Right atrium auricular region (tissue), 2 donors: ENCODE results near the gene HOXB9. TPM values are rescaled to one million over a fixed set of nuclear protein-coding genes. Genes with fewer than 3 reads are reported as not detected.

Experiments
- DNase-seq: peaks from one replicate; pipeline ENCODE4 v3.0.0-alpha.2; 2019; ENCODE audit warnings: low spot score
- H3K27ac ChIP-seq, 2 donors: fragments of 200-600 bp; sonication (generic); 1 replicate in 1 of 2; 2 replicates in 1 of 2; pipeline ENCODE4 v1.5.1; 2016 to 2019
- H3K27me3 ChIP-seq, 2 donors: fragments of 200-600 bp; sonication (generic); one replicate each; pipeline versions ENCODE4 v1.5.1 to v1.6.0; 2017 to 2019
- H3K36me3 ChIP-seq: fragments of 200-600 bp; sonication (generic); one replicate; pipeline ENCODE4 v1.5.1; 2016
- H3K4me1 ChIP-seq, 2 donors: fragments of 200-600 bp; sonication (generic); one replicate each; pipeline versions ENCODE4 v1.5.1 to v1.6.0; 2017 to 2019
- H3K4me3 ChIP-seq, 2 donors: fragments of 200-600 bp; sonication (generic); 1 replicate in 1 of 2; 2 replicates in 1 of 2; pipeline ENCODE4 v1.5.1; 2017 to 2019; ENCODE audit warnings: mild to moderate bottlenecking in 1 of 2, moderate library complexity in 1 of 2
- H3K9me3 ChIP-seq, 2 donors: fragments of 200-600 bp; sonication (generic); one replicate each; pipeline ENCODE4 v1.5.1; 2019
- total RNA-seq, 2 donors: library from RNA; depleted of rRNA; stranded (reverse); fragments of >200 nt; gene quantifications; one replicate each; pipeline ENCODE4 v1.1.0, GENCODE V29; 2016
- TF ChIP-seq, protein P1 (sequence below), 2 donors: fragments of 200-600 bp; sonication (generic); IDR thresholded peaks; one replicate each; pipeline ENCODE4 v1.5.1; 2019; ENCODE audit warnings: antibody characterized with exemption in 2 of 2

The HOXB9 gene
- total RNA-seq, 2 donors from 2014 or later = not detected

DNA sequence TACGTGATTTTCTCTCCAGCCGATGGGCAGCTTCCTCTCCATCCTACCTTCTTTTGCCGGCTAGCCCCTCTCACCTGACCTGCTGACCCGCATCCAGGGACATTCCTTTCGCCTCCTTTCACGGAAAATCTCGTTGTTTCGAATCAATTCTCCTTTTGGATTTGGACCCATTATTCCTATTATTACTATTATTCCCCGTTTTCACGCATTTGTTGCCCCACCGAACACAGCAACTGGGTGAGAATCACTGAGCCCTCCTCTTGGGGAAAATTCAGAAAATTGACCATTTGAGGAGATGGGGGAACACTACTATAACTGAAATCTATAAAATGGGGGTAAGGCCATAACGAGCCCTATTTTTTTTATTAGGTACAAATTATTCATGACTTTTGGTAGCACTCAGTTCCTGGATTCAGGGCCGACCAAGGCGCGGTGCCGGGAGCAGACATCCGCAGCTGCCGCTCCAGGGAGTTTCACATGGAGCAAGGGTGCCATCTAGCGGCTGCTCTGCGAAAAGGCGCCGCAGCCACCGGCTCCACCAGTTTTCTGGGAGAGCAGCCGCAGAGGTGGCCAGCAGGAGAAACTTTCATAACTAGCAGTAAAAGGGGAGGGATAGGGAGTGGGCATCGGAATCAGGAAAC, 7.8 kb downstream of the HOXB9 start:
- H3K4me1 ChIP-seq = peaks cover 0 to 27% of the 10 kb centered on the region in 2 donors
- H3K9me3 ChIP-seq = no peaks in the 10 kb centered on the region
- peaks cover 75 to 78% of the 10 kb centered on the region in 2 donors for H3K27me3 ChIP-seq
- TF ChIP-seq, protein P1, sequence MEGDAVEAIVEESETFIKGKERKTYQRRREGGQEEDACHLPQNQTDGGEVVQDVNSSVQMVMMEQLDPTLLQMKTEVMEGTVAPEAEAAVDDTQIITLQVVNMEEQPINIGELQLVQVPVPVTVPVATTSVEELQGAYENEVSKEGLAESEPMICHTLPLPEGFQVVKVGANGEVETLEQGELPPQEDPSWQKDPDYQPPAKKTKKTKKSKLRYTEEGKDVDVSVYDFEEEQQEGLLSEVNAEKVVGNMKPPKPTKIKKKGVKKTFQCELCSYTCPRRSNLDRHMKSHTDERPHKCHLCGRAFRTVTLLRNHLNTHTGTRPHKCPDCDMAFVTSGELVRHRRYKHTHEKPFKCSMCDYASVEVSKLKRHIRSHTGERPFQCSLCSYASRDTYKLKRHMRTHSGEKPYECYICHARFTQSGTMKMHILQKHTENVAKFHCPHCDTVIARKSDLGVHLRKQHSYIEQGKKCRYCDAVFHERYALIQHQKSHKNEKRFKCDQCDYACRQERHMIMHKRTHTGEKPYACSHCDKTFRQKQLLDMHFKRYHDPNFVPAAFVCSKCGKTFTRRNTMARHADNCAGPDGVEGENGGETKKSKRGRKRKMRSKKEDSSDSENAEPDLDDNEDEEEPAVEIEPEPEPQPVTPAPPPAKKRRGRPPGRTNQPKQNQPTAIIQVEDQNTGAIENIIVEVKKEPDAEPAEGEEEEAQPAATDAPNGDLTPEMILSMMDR (IDR thresholded peaks at IDR 0.05) = peak; percentile 86 to 97
- H3K27ac ChIP-seq = no peak overlapping the region
- H3K4me3 ChIP-seq = no peak overlapping the region
- H3K36me3 ChIP-seq = no peaks in the 10 kb centered on the region
- peak; percentile 90 for DNase-seq

DNA sequence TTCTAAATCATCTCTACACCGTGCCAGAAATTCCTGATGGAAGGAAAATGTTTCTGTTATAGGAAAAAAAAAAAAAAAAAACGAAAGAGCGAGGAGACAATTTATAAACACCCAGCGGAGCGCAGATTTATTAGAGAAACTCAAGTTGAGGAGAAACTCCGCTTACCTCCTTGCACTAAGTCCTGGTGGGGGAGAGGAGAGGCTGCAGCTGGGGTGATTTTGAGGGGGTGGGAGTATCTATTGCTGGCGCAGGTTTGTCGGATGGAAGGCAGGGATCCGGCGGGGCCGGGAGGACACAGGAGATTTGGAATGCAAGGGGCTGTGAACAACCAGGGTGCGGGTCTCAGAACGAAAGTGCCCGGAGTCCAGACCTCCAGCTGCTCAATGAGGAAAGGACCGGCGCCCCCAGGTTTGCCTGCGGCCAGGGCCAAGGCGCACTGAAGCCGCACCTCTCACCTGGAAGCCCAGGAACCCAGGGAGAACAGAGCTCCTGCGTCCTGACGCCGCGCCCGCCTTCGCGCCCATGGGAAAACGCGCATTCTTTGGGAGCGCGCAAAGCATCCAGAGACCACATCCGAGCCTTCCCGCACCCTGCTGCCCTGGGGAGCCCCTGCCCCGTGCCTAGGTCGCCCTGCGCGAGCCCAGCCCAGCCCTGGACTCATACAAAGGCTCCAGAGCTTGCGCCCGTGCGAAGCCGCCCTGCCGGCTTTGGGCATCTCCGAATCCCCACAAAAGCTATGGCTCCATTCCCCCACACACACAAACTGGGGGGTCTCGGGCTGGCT, 8.5 kb downstream of the HOXB9 start:
- H3K9me3 ChIP-seq = no peaks in the 10 kb centered on the region
- no peak overlapping the region for H3K4me3 ChIP-seq
- H3K36me3 ChIP-seq = no peaks in the 10 kb centered on the region
- no peak for DNase-seq
- TF ChIP-seq, protein P1 (IDR thresholded peaks at IDR 0.05) = no peak
- no peak overlapping the region for H3K27ac ChIP-seq
- peaks cover 0 to 35% of the 10 kb centered on the region in 2 donors for H3K4me1 ChIP-seq
- peaks cover 73 to 79% of the 10 kb centered on the region in 2 donors for H3K27me3 ChIP-seq

DNA sequence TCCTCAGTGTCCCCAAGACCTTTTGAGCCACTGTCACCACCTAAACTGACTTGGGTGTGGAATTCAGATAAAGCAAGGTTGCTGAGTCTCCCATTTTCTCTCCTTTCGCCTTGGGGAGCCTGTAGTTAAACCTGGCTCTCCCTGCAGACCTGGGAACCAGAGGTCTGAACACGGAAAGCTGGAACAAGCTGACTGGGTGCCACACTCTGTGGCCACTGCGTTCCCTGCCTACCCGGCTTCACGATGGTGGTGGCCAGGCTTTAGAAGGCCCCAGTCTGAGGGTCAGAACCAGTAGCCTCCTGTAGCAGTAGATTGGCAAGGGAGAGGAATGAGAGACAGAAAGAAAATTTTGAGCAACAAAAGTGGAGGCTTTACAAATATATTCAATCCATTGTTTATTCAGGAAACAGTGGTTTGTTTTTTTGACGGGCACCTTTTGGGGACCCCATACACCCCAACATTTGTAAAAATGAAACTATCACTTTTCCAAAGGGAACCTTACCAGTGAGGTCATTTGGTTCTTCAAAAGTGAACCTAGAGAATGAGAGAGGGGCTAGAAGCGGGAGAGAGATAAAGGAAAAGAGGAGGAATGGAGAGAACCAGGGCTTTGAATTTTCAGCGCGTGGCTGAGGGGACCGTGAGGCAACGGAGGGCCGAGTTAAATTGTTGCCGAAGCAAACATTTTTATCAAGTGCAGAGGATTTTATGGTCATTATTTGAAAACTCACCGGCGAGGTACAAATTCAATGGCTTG, 9.3 kb downstream of the HOXB9 start:
- Histone ChIP-seq H3K9me3 (no peaks in the 10 kb centered on the region), H3K4me3 (no peak overlapping the region), H3K27ac (no peak overlapping the region), H3K36me3 (no peaks in the 10 kb centered on the region), H3K27me3 (peaks cover 75 to 81% of the 10 kb centered on the region in 2 donors), H3K4me1 (peaks cover 0 to 41% of the 10 kb centered on the region in 2 donors)
- no peak for DNase-seq
- TF ChIP-seq, protein P1 (IDR thresholded peaks at IDR 0.05) = no peak

DNA sequence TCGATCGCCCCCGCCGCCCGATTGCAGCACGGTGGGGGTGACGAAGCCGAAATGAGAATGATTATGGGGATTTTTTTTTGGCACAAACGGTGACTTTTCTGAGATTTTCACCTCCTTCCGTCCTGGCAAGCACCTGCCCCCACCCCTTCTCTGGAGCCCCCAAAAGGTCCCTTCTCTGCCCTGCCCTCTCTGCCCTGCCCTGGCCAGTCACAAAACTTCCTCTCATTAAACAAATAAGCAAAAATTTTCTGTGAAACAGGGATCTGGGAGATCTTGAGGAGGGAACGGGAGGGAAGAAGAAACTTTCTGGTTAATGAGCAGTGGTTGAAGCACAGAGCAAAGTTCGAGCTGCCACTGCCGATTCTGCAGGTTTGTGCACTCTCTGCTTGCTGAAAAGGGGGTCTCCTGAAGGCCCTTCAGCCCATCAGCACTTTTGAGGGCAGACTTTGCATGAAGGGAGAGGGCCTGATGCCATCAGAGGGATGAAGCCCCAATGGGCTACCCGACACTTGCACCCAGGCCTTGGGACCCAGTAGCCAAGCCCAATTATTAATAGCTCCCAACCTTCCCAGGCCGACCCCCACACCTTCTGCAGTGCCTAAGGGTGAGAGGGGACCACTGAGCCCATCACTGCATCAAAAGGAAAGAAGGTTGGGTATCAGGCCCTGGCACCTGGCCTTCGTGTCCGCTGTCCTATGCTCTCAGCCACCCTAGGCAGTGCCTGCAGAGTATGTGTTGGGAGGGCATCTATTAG, 10.0 kb downstream of the HOXB9 start:
- Histone ChIP-seq H3K36me3 (no peaks in the 10 kb centered on the region), H3K4me1 (peaks cover 0 to 47% of the 10 kb centered on the region in 2 donors), H3K27me3 (peaks cover 81 to 82% of the 10 kb centered on the region in 2 donors), H3K4me3 (no peak overlapping the region), H3K9me3 (no peaks in the 10 kb centered on the region), H3K27ac (no peak overlapping the region)
- no peak for DNase-seq
- TF ChIP-seq, protein P1 (IDR thresholded peaks at IDR 0.05) = no peak
